NCI-H146 treated with DMSO at 0.1 percent for 48 hours (cell line): ENCODE data around the gene ISM1.

Source experiments
- DNase-seq: peaks from one replicate; lab custom pipeline; 2025; ENCODE audit not compliant: unreplicated experiment; lab: John Stamatoyannopoulos, UW

Gene ISM1

GRCh38 chr20:13251904-13252297 is 30.8 kb downstream of the ISM1 start:
- DNase-seq, result no peak

GRCh38 chr20:13255356-13255755 is 34.3 kb downstream of the ISM1 start:
- DNase-seq, result no peak

GRCh38 chr20:13256606-13257005 is 35.5 kb downstream of the ISM1 start:
- no peak for DNase-seq

GRCh38 chr20:13259921-13260320 is 38.8 kb downstream of the ISM1 start:
- peak; percentile 28 for DNase-seq

GRCh38 chr20:13260650-13261279 is 39.7 kb downstream of the ISM1 start:
- DNase-seq, result no peak

- no peak for DNase-seq
Measured at GRCh38 chr20:13261460-13262301, 40.6 kb downstream of the ISM1 start.

- DNase-seq, result no peak
Measured at GRCh38 chr20:13262302-13262650, 41.2 kb downstream of the ISM1 start.

- DNase-seq, result no peak
Measured at GRCh38 chr20:13262671-13263360, 41.7 kb downstream of the ISM1 start.

- no peak for DNase-seq
Measured at GRCh38 chr20:13263451-13263850, 42.4 kb downstream of the ISM1 start.

GRCh38 chr20:13264907-13265306 is 43.8 kb downstream of the ISM1 start:
- no peak for DNase-seq

GRCh38 chr20:13265941-13266340 is 44.9 kb downstream of the ISM1 start:
- DNase-seq, result no peak

- DNase-seq, result no peak
Measured at GRCh38 chr20:13267231-13267630, 46.2 kb downstream of the ISM1 start.

- DNase-seq, result no peak
Measured at GRCh38 chr20:13268953-13269352, 47.9 kb downstream of the ISM1 start.

- no peak for DNase-seq
Measured at GRCh38 chr20:13270211-13270610, 49.1 kb downstream of the ISM1 start.

- DNase-seq, result no peak
Measured at GRCh38 chr20:13271098-13271497, 50.0 kb downstream of the ISM1 start.

GRCh38 chr20:13271977-13272975 is 51.2 kb downstream of the ISM1 start:
- DNase-seq, result no peak

- DNase-seq, result no peak
Measured at GRCh38 chr20:13274275-13274861, 53.3 kb downstream of the ISM1 start.

- DNase-seq, result no peak
Measured at GRCh38 chr20:13276945-13277541, 56.0 kb downstream of the ISM1 start.

- DNase-seq, result no peak
Measured at GRCh38 chr20:13277663-13278295, 56.7 kb downstream of the ISM1 start.
